NCI-H2029 treated with DMSO at 0.1 percent for 48 hours (cell line): Measurements from ENCODE around the gene GRM4.
A peak's percentile ranks its signal among the peaks of the same experiment; 100 is the strongest.

Experiments used
- DNase-seq: peaks from one replicate; lab custom pipeline; 2025; lab: John Stamatoyannopoulos, UW

GRM4 gene

DNA sequence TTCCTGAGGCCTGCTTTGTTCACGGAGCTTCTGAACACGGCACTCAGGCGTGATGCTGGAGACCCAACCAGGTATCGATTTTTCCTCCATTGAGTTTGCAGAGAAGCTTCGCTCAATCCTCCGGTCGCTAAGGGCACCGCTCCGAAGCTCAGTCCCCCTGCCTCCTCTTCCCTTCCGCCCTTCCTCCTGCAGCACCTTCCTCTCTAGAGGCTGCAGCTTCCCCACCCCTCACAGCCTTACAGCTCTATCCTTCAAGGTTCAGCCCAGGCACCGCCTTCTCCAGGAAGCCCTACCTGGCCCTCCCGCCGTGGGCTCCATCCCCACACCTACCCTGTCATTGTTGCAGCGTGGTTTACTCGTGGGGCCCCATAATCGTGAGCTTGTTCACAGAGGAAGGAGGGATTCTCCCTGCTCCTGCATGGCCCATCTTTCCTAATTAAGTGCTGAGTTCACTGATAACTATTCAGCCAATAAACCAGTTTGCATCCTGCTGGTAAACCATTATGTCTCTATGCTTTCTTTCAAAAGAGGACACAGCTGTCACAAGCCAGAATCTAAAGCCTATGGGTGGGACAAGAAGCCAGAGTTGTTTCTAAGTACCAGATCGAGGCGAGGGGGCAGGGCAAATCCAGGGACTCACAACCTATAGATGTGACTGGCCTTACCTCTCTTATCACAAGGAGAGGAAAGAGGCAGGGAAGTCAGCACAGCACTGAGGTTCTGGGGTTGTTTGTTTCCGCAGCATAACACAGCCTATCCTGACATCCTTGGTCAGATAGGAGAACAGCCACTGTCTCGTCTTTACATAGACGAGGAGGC is 152.0 kb downstream of the GRM4 start:
- DNase-seq = no peak

DNA sequence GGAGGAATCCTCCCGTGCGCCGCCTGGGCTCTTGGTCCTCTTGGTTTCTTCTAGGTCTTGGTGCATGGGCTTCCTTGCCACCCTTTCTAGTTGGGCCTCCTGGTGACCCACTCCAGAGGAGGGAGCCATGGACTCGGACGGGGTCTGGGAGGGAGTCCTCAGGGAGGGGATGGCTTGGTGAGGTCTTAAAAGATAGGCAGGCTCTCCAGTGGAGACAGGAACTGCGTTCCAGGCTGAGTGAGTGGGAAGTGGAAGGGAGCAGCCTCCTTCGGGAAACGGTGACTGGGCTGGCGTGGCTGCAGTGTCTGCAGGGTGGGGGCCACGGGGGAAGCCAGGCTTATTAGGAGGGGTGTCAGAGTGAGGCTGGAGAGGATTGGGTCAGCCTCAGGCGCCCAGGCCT is 152.8 kb downstream of the GRM4 start:
- no peak for DNase-seq

DNA sequence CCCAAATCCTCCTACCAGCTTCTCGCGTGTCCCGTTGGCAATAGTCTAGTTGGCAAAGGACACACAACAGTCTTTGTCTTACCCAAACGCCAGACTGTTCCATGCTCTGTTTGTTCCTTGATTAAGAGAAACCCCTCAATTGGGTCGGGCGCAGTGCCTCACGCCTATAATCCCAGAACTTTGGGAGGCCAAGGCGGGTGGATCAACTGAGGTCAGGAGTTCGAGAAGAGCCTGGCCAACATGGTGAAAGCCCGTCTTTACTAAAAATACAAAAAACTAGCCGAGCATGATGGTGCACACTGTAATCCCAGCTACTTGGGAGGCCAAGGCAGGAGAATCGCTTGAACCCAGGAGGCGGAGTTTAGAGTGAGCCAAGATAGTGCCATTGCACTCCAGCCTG is 153.7 kb downstream of the GRM4 start:
- no peak for DNase-seq

DNA sequence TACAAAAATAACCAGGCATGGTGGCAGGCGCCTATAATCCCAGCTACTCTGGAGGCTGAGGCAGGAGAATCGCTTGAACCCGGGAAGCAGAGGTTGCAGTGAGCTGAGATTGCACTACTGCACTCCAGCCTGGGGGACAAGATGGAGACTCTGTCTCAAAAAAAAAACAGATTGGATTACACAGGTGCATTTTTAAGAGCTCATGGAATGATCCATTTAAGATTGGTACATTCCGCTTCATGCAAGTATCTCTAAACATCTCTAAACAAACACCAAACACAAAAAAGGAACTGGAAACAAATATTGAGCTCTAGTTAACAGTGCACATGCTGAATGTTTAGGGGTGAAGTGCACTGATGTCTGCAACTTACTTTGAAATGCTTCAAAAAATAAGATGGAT is 154.3 kb downstream of the GRM4 start:
- DNase-seq = no peak

DNA sequence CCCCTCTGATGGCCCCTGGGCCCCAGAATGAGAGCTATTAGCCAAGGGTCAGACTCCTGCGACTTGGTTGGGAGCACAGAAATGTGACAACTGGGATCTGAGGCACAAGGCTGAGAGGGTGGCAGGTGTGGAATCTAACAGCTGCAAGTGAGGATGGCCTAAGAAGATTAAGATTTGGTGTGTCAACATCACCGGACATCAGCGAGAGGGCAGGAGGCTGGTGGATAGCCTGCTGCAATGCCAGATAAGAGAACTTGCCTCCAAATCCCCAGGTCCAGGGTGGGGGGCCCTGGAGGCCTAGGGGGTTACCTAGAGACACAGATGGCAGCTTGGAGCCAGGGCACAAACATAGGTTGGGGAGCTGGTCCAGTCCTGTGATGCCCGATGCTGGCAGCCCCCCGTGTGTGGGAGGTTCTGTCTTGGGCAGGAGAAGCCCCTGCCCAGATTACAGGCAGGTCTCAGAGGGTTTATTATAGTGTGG is 155.8 kb downstream of the GRM4 start:
- DNase-seq = no peak

DNA sequence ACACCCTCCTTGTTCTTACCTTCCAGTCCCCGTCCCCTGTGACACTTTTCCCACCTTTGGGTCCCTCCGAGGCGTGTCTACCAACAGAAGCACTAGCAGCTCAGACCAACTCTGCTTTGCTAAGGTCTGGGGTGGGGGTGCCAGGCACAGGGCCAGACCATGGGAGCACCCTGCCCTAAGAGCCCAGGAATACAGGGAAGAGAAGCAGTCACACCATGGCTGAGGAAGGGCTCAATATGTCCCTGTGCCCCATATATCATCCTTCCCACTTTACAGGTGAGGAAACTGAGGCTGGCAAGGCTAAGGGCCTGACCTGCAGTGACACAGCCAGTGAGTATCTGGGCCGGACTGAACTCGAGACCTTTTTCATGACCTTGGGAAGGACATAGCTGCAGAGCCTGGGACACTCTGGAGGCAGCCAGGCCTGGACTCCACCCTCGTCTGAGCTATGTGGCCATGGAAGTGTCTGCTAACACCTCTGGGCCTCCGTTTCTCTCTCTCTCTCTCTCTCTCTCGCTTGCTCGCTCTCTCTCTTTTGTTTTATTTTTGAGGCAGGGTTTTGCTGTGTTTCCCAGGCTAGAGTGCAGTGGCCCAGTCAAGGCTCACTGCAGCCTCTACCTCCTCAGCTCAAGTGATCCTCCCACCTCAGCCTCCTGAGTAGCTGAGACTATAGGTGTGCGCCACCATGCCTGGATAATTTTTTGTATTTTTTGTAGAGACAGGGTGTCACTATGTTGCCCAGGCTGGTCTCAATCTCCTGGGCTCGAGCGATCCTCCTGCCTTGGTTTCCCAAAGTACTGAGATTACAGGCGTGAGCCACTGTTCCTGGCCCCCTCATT is 156.7 kb downstream of the GRM4 start:
- no peak for DNase-seq

DNA sequence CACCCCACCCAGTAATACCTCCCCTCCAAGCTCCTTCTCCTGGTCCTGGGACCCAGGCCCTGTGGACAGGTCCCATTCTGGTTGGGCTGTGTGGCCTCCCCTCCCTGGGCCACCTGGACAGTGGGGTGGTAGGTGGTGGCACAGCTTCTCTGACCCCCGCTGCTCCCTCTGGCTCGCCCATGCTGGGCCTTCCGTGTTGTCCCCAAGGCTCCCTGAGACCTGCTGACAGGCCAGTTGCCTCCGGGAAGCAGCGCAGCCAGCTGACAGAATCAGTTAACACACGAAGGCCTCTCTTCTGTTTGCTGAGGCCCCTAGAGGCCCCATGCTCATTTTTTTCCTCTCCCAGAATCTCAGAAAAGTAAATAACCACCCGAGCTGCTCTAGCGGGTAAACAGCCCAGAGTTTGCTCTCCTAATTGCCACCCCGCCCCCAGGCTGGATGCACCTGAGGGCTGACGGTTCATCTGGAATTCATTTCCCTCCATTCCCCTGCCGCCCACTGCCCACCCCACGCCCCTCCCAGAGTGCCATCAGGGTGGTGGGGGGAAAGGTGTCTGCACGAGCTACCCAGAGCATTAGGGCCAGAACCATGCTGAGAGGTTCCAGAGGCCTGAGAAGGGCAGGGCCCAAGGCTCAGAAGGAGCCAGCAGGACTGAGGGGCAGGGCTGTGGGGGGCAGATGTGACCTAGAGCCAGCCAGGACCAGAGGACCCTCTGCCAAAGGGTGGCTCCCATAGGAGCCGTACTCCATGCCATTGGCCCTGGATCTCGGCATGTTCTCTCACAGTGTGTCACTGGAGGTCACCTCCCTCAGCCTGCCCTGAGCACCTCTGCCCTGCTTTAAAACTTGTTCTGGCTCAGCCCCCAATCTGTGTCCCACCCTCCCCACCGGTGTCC is 157.5 kb downstream of the GRM4 start:
- peak; percentile 80 for DNase-seq

DNA sequence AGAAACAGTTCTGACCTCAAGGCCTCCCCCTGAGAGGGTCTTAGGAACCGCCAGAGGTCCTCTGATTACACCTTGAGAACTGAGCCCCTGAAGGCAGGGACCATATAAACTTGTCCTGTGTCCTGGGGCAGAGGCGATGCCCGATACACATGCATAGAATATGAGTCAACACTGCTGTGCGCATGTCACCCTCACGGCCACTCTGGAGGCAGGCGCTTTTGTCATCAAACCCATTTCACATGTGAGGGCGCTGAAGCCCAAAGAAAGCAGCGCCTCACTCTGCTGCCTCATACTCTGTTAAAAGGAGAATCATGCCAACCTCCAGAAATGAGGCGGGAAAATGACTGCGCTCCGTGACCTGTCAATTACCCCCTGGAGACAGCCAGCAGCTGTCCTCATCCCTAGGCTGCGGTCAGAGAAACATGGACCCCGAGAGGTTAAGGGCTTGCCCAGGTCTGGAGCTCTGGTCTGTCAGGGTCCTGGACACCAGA is 158.3 kb downstream of the GRM4 start:
- DNase-seq = no peak

DNA sequence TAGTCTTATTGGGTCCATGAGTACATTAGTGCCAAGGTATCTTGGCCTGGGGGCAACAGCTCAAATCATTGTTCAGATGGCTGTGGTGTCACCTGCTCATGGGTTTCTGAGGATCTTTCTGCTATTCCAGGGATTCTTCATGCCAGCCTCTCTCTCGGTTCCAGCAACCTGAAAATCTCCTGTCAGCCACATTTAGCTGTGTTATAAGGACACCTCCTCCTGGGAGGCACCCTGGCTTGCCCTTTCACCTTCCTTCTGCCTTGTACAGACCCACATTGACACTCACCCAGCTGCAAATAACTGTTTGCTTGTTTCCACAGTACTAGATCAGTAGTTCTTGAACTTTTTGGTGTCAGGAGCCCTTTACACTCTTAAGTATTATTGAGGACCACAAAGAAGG is 159.9 kb downstream of the GRM4 start:
- no peak for DNase-seq

DNA sequence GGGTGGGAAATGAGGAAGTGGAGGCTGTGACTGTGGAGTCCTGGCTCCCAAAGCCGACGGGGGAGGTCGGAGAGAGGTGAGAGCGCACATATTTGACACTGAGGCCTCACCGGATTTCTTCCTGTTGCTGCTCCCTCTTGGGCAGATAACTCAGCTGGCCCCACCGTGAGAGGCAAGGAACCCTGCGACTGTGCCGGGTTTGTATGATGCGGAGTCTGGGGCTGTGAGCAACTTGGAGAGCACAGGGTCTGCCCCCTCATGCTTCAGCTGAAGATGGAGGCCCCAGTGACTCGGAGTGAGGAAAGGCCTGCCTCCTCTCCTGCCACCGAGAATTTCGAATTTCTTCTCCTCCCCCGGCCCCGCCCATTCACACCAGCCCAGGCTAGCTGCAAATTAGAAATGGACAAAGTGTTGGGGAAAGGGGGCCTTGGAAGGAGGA is 160.6 kb downstream of the GRM4 start:
- DNase-seq = no peak

DNA sequence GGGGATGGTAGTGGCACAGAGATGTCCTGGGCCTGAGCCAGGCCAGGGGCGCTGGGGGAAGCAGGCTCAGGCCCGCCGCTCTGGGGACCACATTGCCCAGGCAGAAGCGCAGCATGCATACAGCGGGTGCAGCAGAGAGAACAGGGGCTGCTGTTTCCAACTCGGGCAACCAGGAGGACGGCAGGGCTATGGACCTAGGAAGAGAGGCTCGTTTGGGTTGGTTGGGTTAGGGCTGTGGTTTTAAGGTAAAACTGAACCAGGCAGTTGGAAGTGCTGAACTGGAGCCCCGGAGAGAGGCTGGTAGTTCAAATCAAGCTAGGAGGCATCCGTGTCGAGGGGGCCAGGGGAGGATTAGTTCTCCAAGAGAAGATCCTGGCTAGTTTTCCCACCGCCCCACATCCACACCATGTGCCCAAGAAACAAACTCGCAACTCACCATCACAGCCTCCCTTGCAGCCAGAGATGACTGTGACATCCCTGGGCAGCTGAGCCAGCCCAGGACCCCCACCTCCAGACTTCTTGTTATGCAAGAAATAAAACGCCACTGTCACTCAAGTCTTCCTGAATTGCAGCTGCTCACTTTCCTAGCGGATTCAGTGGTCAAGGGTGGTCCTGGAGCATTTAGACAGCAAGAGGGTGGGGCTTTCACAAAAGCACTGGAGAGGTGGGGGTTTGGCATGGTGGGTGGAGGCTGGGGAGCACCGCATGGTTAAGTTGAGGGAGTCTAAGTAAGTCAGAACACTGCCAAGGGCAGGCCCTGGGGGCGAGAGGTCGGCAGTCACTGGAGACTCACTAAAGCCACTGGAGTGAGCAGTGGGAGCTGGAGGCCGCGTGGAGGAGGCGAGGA is 161.2 kb downstream of the GRM4 start:
- no peak for DNase-seq

DNA sequence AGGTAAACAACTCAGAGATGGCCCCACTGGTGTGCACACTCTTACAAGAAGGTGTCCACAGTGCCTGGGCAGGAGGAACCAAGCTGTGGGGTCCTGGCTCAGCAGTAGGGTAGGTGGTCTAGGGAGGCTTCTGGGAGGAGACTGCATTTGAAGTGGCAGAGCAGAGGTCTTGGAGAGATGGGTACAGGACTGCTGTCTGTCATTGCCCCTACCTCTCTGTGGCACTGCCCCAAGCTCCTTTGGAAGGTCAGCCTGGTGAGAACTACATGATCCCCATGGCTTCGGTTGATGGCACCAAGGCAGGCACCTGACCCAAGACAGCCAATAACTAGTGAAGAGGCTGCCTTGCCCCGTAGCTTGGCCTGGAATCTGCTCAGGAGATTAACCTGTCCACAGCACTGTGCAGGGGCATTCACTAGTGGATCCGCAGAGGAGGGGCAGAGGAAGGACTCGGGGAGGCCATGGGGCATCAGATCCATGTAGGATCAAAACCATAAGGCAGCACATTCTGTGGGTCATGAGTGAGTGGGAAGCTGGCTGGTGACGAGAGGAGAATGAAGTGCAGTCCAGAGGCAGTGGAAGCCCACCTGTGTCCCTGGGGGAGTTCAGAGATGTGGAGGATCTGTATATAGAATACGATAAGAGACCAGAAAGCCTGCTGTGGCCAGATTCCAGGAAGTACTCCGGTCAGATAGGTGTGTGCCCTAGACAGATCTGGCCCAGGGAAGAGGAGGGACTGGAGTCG is 162.0 kb downstream of the GRM4 start:
- no peak for DNase-seq

DNA sequence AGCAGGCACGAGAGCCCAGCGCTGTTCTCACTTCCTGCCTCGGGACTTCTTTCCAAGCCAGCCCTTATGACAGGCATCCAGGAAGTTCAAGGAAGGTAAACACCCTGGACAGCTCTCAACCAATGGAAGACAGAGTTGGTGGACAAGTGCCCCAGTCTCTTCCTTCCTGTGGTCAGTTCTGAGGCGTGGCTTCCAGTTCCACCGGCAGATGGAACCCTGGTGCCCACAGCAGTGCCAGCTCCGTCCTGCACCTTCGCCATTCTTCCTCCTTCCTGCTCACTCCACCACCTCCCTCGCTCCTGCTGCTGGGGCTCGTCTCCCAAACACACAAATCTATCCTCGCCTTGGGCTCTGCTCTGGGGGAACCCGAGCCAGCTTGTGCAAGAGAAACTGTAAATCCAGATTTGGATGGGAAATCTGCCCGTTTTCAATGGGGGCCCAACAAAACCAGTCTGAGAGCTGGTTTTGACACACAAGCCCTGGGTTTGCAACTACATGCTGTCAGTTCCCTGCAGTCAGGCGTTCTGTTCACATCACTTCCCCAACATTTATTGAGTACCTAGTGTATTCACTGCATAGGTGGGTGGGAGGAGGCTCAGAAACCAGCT is 162.7 kb downstream of the GRM4 start:
- DNase-seq = peak; percentile 69

DNA sequence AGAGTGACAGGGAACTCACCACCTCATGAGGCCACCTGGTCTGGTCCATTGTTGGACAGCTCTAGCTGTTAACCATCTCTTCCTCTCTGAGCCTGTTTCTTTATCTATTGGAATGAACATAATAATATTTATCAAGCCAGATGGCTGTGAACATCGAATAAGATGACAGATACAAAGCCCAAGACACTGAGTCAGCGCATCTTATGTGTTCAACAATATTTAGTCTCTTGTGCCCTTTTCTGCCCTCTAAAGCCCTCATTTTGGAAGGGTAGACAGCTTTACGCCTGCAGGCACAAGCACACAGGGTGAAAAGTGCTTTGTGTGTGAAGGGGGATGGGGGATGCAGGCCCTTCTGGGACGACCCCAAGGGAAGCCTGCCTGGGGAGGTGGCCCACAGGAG is 164.0 kb downstream of the GRM4 start:
- DNase-seq = no peak

DNA sequence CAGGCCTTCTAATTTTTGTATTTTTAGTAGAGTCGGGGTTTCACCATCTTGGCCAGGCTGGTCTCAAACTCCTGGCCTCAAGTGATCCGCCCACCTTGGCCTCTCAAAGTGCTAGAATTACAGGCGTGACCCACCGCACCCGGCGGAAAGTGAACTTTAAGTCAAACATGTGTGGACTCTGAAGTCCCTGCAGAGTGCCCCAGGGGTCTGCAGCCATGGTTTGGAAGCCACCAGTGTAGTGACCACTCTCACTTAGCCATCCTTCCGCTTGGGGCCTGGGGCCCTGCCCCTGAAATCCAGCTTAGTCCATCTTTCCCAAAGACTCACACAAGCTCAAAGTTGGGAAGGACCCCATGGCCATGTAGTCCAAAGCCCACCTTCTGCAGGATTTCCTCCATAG is 164.5 kb downstream of the GRM4 start:
- no peak for DNase-seq

DNA sequence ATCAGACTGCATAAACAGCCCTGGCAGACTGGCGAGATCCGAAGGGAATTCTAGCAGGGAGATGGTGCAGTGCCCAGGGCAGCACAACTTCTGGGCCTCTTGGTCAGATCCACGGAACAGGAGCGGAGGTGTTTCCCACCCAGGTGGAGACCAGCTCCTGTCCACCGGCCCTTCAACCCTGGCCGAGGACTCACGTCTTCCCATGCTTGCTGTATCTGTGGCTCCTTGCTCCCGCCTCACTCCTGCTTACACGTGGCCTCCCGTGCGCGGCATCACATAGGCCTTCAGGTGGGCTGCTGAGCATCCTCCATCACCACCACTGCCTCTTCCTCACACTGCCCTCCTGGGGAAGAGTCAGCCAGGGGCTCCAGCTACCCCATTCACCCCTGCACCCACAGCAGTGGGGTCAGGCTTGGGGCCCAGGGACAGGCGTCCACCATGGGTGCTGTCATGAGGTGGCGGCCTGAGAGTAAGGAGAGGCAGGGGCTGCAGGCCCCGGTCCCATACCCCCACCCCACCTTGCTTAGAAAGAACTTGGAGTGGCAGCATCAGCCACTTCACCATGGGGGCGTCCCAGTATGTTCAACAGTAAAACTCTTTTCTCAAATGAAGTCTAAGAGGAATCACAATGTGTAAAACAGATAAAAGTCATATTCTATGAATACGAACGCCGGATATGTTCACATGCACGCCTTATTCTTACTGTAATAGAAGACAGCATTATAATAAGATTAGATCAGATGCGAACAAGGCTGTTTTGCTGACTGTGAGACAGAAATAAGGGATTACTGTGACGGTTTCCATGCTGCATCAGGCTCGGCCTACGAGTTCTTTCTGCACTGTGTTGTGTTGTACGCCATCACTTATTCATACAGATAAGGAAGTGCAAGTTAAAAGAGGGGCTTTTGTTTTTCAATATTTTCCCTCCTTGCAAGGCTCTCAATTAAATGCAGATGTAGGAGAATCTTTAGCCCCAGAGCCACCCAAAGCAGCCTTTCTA is 165.4 kb downstream of the GRM4 start:
- DNase-seq = no peak

DNA sequence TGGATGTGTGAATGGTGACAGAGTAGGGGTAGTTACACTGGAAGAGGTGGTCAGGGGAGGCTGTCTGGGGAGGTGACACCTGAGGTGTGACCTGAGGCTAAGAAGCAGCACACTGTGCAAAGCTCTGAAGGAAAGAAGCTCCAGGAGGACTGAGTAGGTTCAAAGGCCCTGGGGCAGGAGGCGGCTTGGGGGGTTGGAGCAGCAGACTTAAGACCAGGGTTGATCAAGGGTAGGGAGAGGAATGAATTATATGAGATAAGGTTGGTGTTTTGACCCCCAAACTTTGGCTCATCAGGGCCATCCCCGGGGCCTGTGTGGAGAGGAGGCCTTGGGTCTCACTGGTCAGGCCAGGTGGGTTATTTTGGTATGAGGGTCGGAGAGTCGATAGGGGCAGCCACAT is 166.1 kb downstream of the GRM4 start:
- DNase-seq = no peak

DNA sequence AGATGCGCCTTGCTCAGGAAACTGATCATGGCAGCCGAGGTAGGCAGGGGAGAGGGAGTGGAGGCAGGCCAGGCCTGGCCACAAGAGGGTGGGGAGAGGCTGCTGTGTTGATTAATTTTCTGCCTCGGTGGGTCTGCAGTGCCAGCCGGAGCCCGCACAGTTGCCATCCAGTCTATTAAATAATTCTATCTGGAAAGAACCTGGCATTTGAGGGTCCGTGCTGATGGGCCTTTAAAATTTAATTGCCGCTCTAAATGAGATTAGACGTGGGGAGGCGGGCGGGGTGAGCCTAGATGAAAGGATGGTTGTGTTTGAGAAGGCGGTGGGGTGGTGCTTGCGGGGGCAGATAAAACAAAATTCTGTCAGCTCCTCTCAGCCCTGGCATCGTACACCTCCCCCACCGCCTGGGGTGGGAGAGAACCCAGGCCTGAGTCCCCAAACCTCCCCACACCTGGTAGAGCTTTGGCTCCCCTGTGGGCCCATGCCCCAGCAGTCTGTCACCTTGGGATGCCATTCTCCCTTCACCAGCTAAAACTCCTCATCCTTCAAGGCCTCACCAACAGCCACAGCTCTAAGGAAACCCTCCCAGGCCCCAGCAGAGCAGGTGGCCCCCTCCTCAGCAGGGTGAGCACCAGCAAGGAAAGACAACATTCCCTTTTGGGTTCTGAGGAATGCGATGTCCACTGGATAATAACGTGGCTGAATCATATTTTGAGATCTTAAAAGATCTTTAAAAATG is 167.3 kb downstream of the GRM4 start:
- no peak for DNase-seq
